ENCODE results near the gene OIT3. TPM values are rescaled to one million over a fixed set of nuclear protein-coding genes. Genes with fewer than 3 reads are reported as not detected.

Gene OIT3
- total RNA-seq, result 1 to 10 TPM in 1 of 4 donors, under 1 TPM in 1, not detected in 2; 0.27 to 1.4 TPM

DNA sequence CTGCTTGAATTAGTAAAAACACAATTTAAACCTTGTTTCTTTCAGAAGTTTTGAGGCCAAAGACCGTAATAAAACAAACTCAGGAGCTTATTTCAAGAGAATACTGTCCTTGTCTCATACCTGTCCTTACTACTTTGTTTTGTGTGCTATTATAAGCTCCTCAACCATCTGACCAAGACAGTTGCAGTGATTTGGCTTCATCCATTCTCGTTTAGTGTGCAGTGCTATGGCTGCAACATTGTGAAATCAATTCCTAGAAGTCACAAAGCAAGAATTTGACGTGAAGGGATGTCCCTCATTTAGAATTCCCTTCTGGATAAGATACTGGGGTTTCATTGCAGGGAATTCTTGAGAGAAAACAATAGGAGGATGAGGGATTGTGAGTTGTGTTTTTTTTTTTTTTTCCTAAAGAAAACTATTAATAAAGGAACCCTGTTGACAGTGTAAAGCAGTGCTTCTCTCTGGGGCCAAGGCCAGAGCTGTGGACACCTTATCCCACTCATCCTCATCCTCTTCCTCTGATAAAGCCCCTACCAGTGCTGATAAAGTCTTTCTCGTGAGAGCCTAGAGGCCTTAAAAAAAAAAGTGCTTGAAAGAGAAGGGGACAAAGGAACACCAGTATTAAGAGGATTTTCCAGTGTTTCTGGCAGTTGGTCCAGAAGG is at the start of gene OIT3:
OIT3 (plus strand) TSS at position 604 of the 663 bp plus-strand sequence. CDS start 60 bp downstream, outside the sequence.
- no peaks in the 10 kb centered on the region for H3K4me1 ChIP-seq
- TF ChIP-seq POLR2A (IDR thresholded peaks at IDR 0.05), result no peak
- no peaks in the 10 kb centered on the region for H3K36me3 ChIP-seq
- DNase-seq, result no peak
- no peak within 1 kb of the TSS for H3K4me3 ChIP-seq
- H3K27me3 ChIP-seq, result no peaks in the 10 kb centered on the region
- H3K27ac ChIP-seq, result no peak within 1 kb of the TSS
- no peaks in the 10 kb centered on the region for H3K9me3 ChIP-seq
- intact Hi-C loops (cut with DNase I; ENCODE audit: low total_unique reads), result no loop called here

DNA sequence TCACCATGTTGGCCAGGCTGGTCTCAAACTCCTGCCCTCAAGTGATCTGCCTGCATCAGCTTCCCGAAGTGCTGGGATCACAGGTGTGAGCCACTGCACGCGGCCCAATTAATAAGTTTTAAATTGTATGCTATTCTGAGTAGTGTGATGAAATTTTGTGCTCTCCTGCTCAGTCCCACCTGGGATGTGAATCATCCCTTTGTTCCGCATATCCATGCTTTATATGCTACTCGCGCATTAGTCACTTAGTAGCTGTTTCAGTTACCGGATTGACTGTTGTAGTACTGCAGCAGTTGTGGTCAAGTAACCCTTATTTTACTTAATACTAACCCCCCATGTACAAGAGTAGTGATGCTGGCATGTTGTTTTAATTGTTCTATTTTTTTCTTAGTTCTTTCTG is 47.3 kb upstream of the OIT3 start:
- Histone ChIP-seq H3K27ac (no peak overlapping the region), H3K4me1 (no peaks in the 10 kb centered on the region), H3K9me3 (no peaks in the 10 kb centered on the region), H3K4me3 (no peak overlapping the region), H3K27me3 (no peaks in the 10 kb centered on the region), H3K36me3 (no peaks in the 10 kb centered on the region)
- no peak for DNase-seq
- intact Hi-C loops (cut with DNase I; ENCODE audit: low total_unique reads), result no loop called here
- TF ChIP-seq POLR2A (IDR thresholded peaks at IDR 0.05), result no peak
- TF ChIP-seq, protein P1, sequence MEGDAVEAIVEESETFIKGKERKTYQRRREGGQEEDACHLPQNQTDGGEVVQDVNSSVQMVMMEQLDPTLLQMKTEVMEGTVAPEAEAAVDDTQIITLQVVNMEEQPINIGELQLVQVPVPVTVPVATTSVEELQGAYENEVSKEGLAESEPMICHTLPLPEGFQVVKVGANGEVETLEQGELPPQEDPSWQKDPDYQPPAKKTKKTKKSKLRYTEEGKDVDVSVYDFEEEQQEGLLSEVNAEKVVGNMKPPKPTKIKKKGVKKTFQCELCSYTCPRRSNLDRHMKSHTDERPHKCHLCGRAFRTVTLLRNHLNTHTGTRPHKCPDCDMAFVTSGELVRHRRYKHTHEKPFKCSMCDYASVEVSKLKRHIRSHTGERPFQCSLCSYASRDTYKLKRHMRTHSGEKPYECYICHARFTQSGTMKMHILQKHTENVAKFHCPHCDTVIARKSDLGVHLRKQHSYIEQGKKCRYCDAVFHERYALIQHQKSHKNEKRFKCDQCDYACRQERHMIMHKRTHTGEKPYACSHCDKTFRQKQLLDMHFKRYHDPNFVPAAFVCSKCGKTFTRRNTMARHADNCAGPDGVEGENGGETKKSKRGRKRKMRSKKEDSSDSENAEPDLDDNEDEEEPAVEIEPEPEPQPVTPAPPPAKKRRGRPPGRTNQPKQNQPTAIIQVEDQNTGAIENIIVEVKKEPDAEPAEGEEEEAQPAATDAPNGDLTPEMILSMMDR (IDR thresholded peaks at IDR 0.05), result no peak

DNA sequence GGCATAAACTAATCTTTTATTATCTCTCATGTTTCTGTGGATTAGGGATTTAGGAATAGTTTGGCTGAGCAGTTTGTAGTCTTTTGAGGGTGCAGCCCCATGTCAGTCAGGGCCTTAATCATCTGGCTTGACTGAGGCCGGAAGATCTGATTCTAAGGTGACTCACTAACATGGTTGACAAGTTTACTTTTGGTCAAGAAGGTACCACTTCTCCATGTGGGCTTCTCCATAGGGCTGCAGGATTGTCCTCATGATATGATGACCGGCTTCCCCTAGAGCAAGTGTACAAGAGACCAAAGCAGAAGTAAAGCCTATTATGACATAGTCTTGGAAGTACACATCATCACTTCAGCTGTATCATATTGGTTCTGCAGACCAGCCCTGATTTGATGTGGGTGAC is 45.9 kb upstream of the OIT3 start:
- H3K27me3 ChIP-seq, result no peaks in the 10 kb centered on the region
- no peaks in the 10 kb centered on the region for H3K4me1 ChIP-seq
- H3K36me3 ChIP-seq, result no peaks in the 10 kb centered on the region
- intact Hi-C loops (cut with DNase I; ENCODE audit: low total_unique reads), result no loop called here
- DNase-seq, result no peak
- no peak overlapping the region for H3K27ac ChIP-seq
- no peaks in the 10 kb centered on the region for H3K9me3 ChIP-seq
- H3K4me3 ChIP-seq, result no peak overlapping the region
- TF ChIP-seq, protein P1 (IDR thresholded peaks at IDR 0.05), result no peak
- TF ChIP-seq POLR2A (IDR thresholded peaks at IDR 0.05), result no peak

DNA sequence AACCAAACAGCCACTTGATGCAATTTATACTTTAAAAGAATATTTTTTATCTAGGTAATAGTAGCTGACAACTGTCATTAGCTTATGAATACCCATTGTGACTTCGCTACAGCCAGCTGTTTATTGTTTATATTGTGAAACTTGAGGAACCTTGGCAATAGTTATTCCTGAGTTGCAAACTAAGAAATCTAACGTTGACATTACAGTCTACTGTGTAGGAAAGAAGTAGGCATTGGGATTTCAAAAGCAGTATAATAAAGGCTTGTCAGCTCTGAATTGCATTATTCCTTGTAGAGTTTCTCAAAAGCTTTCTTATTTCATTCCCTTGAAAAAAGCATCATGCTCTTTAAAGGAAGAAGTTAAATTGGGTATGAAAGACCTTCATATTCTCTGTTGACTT is 42.7 kb upstream of the OIT3 start:
- H3K27me3 ChIP-seq, result no peaks in the 10 kb centered on the region
- no peaks in the 10 kb centered on the region for H3K9me3 ChIP-seq
- TF ChIP-seq POLR2A (IDR thresholded peaks at IDR 0.05), result no peak
- H3K27ac ChIP-seq, result no peak overlapping the region
- H3K4me3 ChIP-seq, result no peak overlapping the region
- intact Hi-C loops (cut with DNase I; ENCODE audit: low total_unique reads), result no loop called here
- no peaks in the 10 kb centered on the region for H3K4me1 ChIP-seq
- H3K36me3 ChIP-seq, result no peaks in the 10 kb centered on the region
- no peak for DNase-seq

DNA sequence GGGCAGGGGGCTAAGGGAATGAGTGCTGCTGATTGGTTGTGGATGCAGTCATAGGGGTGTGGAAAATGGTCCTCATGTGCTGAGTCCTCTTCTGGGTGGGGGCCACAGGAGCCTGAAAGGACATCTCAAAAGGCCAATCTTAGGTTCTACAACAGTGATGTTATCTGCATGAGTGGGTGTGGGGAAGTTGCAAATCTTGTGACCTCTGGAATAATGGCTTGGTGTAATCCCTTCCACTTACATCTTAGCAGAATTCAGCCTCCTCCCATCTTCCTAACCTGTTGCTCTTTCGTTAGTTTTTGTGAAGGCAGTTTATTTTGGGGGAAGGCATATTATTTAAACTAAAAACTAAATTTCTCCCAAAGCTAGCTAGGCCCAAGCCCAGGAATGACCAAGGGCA is 42.0 kb upstream of the OIT3 start:
- Histone ChIP-seq H3K4me1 (no peaks in the 10 kb centered on the region), H3K9me3 (no peaks in the 10 kb centered on the region), H3K27me3 (no peaks in the 10 kb centered on the region), H3K4me3 (no peak overlapping the region), H3K27ac (no peak overlapping the region), H3K36me3 (no peaks in the 10 kb centered on the region)
- intact Hi-C loops (cut with DNase I; ENCODE audit: low total_unique reads), result no loop called here
- TF ChIP-seq POLR2A (IDR thresholded peaks at IDR 0.05), result no peak
- TF ChIP-seq, protein P1 (IDR thresholded peaks at IDR 0.05), result no peak
- DNase-seq, result no peak

DNA sequence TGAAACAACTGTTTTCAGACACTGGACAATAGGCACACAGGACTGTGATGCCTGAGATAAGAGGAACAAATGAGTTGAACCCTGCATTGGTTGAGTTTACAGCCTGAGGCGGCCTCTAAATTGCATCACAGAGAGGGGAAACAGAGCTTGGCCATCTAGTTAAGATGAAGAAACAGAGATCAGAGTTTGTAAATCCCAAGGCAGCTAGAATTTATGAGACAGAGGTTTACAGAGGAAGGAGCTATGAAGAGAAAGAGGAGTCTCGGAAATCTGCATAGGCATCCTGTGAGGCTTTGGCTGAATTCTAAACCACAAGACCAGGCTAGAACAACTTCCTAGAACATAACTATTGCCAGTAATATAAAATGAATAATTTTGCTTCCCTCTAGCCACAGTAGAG is 41.0 kb upstream of the OIT3 start:
- Histone ChIP-seq H3K4me3 (no peak overlapping the region), H3K4me1 (no peaks in the 10 kb centered on the region), H3K36me3 (no peaks in the 10 kb centered on the region), H3K9me3 (no peaks in the 10 kb centered on the region), H3K27ac (no peak overlapping the region), H3K27me3 (no peaks in the 10 kb centered on the region)
- TF ChIP-seq, protein P1 (IDR thresholded peaks at IDR 0.05), result no peak
- TF ChIP-seq POLR2A (IDR thresholded peaks at IDR 0.05), result no peak
- intact Hi-C loops (cut with DNase I; ENCODE audit: low total_unique reads), result no loop called here
- DNase-seq, result no peak
